Measurements from ENCODE around the gene METTL26. TPM values are rescaled to one million over a fixed set of nuclear protein-coding genes. Genes with fewer than 3 reads are reported as not detected.

Gene METTL26
- total RNA-seq, 3 donors from 2014 or later = 40.3 to 52.4 (median 50.0) TPM

- DNase-seq = peak; percentile 58 to 79 (median 73)
- intact Hi-C loops (cut with DNase I, micrococcal nuclease) = no loop called here
- Histone ChIP-seq H3K4me1 (ENCODE audit: low read depth) (peaks cover 10% of the 10 kb centered on the region), H3K9me3 (no peaks in the 10 kb centered on the region), H3K4me3 (no peak overlapping the region), H3K36me3 (ENCODE audit: low read depth) (no peaks in the 10 kb centered on the region)
- peak; percentile 95 for ATAC-seq
- no peak for TF ChIP-seq CTCF (IDR thresholded peaks at IDR 0.05)
Observed at GRCh38 chr16:616733-617586, 19.1 kb downstream of the METTL26 start.

GRCh38 chr16:615122-615521, 21.0 kb downstream of the METTL26 start:
- H3K4me1 ChIP-seq (ENCODE audit: low read depth) = peaks cover 14% of the 10 kb centered on the region
- no peak overlapping the region for H3K4me3 ChIP-seq
- H3K9me3 ChIP-seq = no peaks in the 10 kb centered on the region
- no peaks in the 10 kb centered on the region for H3K36me3 ChIP-seq (ENCODE audit: low read depth)
- intact Hi-C loops (cut with DNase I, micrococcal nuclease) = no loop called here
- no peak for ATAC-seq
- TF ChIP-seq CTCF (IDR thresholded peaks at IDR 0.05) = no peak
- no peak for DNase-seq

- Histone ChIP-seq H3K4me3 (no peak overlapping the region), H3K36me3 (ENCODE audit: low read depth) (no peaks in the 10 kb centered on the region), H3K4me1 (ENCODE audit: low read depth) (peaks cover 11% of the 10 kb centered on the region), H3K9me3 (no peaks in the 10 kb centered on the region)
- intact Hi-C loops (cut with DNase I, micrococcal nuclease) = no loop called here
- TF ChIP-seq CTCF (IDR thresholded peaks at IDR 0.05) = peak; percentile 80
- DNase-seq = peak; percentile 66 to 81 (median 78)
- ATAC-seq = peak; percentile 90
Observed at GRCh38 chr16:610513-611381, 25.4 kb downstream of the METTL26 start.

- Histone ChIP-seq H3K36me3 (ENCODE audit: low read depth) (no peaks in the 10 kb centered on the region), H3K4me3 (no peak overlapping the region), H3K4me1 (ENCODE audit: low read depth) (peaks cover 11% of the 10 kb centered on the region), H3K9me3 (no peaks in the 10 kb centered on the region)
- DNase-seq (no peak), ATAC-seq (peak; percentile 41)
- intact Hi-C loops (cut with DNase I, micrococcal nuclease) = no loop called here
- no peak for TF ChIP-seq CTCF (IDR thresholded peaks at IDR 0.05)
Observed at GRCh38 chr16:609984-610383, 26.1 kb downstream of the METTL26 start.

- Histone ChIP-seq H3K36me3 (ENCODE audit: low read depth) (no peaks in the 10 kb centered on the region), H3K9me3 (no peaks in the 10 kb centered on the region), H3K4me3 (no peak overlapping the region), H3K4me1 (ENCODE audit: low read depth) (peaks cover 11% of the 10 kb centered on the region)
- no peak for TF ChIP-seq CTCF (IDR thresholded peaks at IDR 0.05)
- no peak for DNase-seq
- no peak for ATAC-seq
- intact Hi-C loops (cut with DNase I, micrococcal nuclease) = no loop called here
Observed at GRCh38 chr16:609316-609715, 26.8 kb downstream of the METTL26 start.

Measured in mucosa of descending colon (tissue), 3 donors.